Left renal cortex interstitium (tissue), 4 donors: ENCODE results near the gene CDH22. TPM values are rescaled to one million over a fixed set of nuclear protein-coding genes. Genes with fewer than 3 reads are reported as not detected.
A peak's percentile ranks its signal among the peaks of the same experiment; 100 is the strongest.

Experiments used
- DNase-seq, 4 donors: peaks; one replicate each; pipeline ENCODE4 v3.0.0-alpha.2; 2013; ENCODE audit warnings: low read depth in 4 of 4, low spot score in 2 of 4, missing footprints in 1 of 4
- polyA plus RNA-seq, 4 donors: library from polyadenylated mRNA; unstranded; fragments of 120-200 nt; gene quantifications; one replicate each; pipeline ENCODE4 v1.2.1, GENCODE V29; 2013; ENCODE audit not compliant: insufficient read length in 4 of 4

Gene CDH22
- polyA plus RNA-seq, 4 donors = 0.05 TPM; not detected in 2

DNA sequence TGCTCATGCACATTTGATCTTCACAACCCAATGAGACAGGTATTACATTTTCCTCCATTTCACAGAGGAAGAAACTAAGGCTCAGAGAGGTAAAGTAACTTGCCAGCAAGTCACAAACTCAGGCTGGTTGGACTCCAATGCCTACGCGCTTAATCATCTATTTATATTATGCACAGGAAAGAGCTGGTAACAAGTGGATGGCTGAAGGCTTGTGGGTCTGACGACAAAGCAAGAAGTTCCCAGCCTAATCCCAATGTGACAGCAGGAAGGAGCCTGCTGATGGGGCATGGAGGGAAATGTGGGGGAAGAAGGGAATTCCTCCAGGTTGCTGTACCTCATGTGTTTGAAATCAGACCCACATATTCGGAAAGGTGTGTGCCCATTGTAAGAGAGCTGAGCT, 3.9 kb downstream of the CDH22 start:
- no peak for DNase-seq

DNA sequence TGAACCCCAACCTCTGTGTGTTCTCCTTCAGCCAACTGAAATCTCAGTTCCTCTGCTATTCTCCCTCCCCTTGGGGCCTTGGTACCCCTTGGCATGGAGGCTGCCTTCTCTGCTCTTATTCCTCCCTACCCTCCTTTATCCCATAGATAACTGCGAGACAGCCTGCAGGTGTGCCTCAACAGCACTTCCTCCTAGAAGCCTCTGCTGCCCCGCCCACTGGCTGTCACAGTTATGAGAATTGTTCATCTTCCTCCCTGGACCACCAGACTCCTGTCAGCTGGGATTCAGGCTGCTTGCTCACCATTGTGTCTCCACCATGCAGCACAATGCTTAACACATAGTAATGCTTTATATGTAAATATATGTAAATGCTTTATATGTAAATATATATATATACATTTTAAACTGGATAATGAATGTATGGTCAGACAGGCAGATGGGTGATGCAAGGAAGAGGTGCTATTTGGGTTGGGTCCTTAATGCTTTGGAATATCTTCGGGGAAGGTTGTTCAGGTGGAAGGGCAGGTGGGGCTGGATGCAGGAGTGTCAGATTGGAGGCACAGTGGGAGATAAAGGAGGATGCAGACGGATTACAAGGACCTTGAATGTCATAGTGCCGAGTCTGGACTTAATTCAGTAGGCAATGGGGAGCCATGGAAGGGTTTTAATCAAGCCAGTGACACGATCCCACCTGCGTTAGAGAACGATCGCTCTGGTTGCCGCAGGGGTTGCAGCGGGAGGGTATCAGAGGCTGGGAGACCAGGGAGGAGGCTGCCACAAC, 4.9 kb downstream of the CDH22 start:
- DNase-seq = no peak

DNA sequence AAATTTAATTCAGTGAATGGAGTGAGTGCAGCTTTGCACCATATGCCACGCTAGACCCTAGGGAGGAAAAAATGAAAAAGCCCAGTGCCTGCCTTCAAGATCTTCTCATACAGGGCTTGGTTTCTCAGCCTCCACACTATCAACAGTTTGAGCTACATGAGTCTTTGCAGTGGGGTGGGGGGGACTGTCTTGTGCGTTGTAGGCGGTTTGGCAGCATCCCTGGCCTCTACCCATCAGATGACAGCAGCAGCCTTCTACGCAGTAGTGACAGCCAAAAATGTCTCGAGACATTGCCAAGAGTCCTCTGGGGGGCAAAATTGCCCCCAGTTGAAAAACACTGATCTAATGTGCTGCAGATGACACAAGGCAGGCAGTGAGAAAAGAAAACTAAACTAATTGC, 6.2 kb downstream of the CDH22 start:
- no peak for DNase-seq

DNA sequence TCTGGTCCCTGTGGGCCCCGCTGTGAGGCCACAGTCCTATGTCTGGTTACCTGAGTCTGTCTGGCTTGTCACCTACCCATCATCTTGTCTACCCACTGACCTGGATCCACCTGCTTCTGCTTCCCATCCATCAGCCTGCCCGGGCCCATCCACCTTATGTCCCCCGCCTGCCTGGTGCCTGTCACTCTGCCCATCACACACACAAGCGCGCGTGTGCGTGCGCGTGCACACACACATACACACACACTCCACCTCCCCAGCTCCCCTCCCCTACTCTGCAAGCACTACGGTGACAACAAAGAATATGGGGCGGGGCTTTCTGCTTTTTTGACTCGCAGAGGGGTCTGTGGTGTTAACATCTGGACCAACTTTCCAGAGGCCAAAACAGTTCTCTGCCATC, 8.0 kb downstream of the CDH22 start:
- DNase-seq = no peak

DNA sequence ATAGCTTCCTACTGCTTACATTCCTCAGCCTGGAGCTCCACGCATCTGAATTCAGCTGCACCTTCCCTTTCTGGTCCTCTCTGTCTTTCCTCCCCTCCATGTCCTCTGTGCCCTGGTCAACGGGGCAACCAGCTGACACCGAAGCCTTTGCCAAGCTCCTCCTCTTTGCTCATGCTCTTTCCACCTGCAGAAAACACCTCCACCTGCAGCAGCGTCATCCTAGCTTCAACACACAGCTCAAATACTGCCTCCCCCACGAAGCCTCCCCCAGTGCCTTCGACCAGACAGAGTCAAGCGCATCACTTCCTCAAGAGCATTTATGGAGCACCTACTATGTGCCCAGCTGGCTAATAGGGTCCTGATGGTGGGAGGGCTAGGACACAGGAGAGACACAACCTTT, 9.2 kb downstream of the CDH22 start:
- DNase-seq = no peak

DNA sequence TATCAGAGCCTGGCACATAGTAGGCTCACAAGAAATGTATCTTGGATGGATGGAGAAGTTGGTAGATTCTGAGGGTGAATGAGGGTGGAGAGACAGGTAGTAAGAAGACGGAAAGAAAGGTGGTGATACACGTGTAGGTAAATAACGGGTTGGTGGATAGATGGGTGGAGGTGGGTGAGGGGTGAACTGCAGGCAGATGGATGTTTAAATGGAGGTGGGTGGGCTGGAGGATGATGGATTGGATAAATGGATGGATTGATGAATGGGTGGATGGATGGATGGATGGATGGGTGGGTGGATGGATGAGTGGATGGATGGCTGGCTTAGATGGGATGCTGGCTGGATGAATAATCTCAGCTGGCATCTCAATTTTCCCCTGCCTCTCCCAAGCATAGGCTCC, 9.9 kb downstream of the CDH22 start:
- no peak for DNase-seq

DNA sequence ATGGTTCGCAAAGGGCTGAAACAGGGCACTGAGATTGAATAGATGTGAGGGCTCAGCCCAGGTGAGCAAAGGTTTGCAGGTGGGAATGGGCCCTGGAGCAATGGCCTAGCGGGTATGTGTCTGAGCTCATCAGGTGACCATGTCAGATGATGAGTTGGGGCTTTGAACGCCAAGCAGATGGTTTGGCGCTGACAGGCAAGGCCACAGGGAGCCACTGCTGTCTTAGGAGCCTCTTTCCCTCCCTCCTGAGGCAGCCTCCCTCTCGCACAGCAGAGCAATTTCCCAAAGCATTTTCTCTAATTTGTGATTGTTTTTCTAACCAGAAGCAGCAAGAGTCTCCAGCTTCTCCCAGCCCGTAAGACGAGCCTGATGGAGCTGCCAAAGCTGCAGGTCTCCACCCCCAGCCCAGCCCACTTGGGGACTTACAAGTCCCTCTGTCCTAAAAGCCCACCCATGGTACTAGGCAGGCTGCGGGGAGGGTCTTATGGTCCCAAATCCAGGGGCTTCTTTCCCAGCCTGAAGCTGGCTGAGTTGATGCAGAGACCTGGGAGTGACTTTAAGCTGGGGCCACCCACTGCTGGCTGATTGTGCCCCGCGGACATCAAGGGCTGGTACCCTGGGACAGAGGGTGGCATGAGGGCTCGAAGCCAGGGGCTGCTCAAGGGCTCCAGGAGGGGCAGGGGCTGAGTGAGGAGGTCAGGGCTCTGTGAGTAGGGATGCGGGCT, 11.6 kb downstream of the CDH22 start:
- DNase-seq = no peak

DNA sequence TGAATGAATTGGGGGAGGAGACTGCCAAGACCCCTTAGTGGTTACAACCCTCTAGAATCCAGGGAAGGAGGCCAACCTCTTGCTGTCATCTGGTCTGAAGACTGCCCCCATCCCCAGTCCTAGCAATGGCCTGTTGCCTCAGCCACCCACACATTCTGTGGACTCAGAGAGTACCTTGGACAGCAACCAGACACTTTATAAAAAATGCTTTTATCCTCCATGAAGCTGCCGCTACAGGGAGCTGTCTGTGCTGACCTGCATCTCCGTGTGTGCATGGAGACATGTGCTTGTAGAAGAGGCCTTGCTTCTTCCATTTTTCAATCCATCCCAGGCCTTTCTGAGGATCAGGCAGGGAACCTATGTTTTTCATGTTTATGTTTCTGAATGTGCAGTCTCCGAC, 15.2 kb downstream of the CDH22 start:
- DNase-seq = peak in 2 of 4 donors; percentile 58 to 78

DNA sequence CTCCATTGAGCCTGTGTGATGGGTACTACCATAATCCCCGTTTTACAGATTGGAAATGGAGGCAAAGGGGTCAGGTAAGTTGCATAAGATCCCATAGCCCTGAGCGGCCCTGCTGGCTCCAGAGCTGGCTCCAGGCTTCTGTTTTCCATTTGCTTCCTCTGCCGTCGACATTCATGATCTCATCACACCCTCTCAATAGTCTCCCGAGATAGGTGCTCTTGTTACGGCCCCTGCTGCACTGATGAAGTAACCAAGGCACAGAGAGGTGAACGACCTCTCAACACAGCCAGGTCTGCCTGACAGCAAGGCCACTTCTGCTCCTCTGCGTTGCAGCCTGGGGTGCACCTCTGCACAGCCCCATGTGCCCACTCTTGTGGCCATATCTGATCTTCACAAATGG, 16.9 kb downstream of the CDH22 start:
- DNase-seq = no peak

DNA sequence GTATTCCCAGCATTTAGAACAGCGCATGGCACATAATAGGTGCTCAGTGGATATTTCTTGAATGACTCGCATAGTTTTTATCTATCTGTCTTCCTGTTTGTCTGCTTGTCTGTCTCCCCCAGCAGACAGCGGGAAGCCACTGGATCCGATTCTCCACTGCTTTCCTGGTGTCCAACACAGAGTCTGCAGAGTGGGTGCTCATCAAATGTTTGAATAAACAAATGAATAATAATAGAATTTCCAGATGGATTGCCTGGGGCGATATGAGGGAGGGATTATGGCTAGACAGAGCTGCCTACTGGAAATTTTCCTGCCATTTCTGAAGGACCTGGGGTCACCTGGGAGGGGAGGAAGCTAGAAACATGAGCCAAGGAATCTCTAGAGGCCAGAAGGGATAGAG, 18.9 kb downstream of the CDH22 start:
- no peak for DNase-seq

DNA sequence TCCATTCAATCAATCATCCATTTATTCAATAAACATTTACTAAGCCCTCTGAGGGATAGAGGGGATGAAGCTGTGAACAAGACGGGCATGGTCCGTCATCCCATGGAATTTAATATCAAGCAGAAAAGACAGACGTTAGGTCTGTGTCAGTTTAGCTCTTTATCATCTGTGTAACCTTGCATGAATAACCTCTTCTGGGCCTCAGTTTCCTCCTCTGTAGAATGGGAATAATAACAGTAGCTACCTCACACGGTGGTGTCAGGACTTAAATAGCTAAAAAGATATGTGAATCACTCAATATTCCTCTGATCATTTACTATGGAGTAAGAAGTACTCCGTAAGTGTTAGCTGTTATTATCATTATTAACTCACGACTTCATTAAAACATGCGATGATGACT, 21.3 kb downstream of the CDH22 start:
- DNase-seq = no peak

DNA sequence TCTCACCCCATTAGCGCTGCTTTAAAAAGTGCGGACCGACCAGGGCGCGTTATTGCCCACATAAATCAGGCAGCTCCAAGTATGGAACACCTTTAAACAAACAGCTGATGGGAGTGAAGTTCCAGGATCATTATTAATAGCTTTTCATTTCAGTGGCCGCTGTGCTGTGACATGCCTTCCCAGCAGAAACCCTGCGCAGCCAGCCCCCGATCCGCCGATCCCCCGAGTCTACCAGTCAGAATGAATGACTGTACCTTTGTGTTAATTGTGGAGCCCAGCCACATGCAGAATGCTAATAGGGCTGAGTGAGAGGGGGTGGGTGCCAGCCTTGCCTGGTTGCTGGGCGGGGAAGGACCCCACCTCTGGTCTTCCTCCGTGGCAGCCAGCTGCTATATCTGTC, 21.9 kb downstream of the CDH22 start:
- DNase-seq = no peak

DNA sequence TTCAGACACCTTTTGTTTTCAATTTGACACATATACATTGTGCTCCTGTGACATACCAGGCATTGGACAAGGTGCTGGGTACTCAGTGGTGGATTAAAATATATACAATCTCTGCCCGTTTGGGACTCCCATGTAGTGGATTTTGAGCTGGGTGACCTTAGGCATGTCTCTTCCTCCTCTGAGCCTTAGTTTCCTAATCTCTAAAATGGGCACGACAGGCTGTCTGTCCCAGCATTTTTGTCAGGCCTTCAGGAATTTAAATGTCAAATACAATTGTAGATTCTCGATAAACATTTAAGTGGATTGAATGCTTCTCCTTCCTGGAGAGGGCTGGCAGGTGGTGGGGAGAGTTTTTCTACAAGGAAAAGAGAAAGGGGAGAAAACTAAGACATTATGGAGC, 22.6 kb downstream of the CDH22 start:
- DNase-seq = no peak

DNA sequence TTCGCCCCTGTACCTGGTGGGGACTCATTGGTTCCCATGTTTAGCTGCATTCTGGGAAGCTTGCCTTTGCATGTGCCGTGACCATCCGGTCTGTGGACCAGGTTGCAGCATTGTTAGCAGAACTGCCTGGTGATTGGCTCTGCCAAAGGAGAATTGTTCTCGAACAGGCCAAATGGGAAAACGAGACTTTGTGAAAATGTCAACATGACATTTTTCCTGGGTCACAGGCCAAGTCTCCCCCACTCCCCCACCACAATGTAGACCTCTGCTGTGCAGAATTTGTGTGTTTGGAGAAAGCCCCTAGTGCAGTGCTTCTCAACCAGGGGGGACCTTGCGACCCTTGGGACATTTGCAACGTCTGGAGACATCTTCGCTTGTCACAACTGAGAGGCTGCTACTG, 23.2 kb downstream of the CDH22 start:
- no peak for DNase-seq

DNA sequence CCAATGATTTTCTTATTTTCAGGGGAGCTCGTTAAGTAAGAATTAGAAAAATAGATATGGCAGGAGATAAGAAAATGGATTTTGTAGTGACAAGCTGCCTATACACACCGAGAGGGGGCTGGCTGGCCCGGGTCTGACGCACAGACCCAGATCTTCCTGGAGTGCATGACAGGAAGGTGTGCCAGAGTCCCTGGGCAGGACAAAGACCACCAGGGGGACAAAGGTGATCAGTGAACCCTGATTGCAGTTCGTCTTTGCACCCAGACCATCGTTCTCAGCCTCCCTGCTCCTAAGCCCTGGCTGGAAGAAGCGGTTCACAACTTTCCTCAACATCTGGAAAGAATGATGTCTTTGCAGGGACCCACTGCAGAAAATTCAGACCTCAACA, 24.3 kb downstream of the CDH22 start:
- no peak for DNase-seq

DNA sequence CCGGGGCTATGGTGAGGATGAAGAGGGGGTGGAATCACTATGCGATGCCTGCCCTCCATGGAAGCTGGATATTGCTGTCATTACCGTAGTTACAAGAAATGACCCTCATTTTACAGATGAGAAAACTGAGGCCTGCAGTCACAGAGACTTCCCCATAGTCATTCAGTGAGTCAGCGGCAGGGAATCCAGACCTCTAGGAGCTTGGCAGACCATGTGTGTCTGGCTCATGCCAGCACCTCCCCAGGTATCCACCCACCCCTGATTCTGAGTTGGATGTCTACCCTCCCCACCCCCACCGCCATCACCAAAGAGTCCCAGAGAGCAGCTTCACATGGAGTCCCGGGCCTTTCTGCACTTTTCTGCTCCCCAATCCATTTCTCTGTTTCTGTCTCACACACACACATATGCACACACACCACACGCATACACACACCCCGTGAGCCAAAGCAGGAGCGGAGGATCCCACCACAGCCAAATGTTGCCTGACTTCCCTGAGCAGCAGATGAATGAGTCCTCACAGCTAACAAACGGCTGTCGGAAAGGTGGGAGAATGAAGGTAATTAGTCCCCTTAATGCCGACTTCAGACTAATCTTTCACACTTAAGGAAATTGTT, 24.8 kb downstream of the CDH22 start:
- no peak for DNase-seq

DNA sequence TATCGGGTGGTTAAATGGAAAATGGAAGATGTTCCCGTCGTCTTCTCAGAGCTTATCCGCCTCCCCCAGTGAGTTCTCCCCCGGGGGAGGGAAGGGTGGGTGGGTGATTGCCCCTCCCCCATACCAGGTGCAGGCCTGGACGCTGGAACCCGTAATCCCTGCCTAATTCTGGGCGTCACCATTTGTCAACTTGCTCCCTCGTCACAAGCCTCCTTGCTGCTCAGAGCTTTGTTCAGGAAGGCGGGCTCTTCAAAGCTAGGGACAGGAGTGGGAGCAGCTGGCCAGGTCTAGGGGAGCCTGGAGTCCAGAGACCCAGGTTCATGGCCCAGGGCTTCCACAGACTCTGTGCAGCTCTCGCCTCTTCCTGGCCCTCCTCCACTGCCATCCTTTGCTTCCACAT, 25.6 kb downstream of the CDH22 start:
- no peak for DNase-seq

DNA sequence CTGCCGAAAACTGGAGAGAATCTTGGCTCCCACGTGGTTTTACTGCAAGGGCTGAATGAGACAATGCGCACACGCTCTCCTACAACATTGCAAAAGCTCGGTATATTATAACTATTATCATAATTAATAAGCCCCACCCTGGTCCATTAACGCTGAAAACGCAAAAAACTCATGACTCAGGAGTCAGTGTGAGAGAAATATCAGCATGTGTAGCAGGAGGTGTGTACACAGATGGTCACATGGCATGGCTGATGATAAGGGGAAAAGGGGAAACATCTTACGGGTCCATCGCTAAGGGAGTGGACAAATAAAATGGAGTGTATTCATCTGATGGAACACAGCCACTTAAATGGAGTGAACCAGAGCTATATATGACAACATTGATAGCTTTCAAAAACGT, 29.2 kb downstream of the CDH22 start:
- DNase-seq = no peak

DNA sequence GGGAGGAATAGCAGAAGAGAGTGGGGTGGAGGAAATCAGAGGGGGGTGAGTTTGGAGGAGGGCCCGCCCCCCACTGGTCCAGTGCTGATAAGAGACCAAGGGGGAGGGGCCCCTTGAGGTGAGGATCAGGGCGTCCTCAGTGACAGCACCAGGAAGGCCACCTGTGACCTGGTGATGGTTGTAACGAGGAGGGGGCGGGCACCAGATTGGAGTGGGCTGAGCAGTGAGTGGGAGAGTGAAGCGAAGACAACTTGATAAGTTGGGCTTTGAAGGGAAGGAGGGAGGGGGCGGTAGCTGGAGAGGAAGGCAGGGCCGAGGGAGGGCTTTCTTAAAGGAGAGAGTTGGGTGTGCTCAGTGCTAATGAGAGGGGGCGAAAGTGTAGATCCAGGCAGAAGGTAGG, 30.7 kb downstream of the CDH22 start:
- no peak for DNase-seq

DNA sequence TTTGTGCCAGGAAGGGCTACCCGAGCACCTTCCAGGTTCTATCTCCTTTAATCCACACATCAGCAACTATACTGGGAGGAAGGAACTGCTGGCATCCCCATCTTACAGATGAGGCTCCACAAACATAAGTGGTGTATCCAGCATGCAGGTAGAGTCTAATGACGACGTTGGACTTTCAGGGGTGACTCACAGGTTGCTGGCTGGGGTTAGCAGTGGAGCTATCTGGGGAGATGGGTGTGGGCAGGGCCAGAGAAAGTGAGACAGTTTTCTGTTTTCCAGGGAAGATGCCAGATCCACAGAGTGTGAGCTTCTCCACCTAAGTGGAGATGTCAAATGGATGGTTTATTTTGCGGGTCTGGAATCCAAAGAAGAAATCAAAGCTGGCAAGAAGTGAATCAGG, 31.8 kb downstream of the CDH22 start:
- DNase-seq = no peak

DNA sequence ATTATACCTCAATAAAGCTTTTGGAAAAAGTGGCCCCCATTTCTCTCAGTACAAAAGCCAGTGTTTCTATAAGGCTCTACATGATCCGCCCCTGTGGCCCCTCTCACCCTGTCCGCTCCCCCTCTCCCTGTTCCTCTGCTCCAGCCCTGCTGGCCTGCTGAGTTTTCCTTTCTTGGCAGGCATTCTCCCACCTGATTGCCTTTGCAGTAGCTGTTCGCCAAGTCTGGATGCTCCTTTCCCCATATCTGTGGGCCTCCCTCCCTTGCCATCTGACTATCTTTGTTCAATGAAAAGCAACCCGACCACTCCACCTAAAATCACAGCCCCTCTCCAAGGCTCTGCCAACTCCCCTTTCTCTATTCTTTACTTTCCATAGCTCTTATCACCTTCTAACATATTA, 33.2 kb downstream of the CDH22 start:
- DNase-seq = no peak

DNA sequence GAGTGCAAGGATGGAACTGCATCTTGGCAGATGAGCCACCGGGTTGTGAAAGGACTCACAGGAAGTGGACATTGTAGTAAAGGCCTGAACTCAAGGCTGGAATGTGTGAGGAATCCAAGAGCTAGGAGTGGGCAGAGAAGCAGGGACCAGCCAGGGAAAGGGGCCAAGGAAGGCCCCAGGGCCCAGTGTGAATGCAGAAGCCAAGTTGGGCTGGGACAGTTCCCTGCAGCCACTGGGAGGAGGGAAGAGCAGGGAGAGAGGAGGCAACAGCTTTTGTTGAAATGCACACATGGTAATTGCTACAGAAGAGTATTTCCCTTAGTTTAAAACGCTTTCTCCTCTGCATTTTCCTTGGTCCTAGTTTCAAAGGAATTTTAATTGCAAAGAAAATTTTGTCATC, 34.6 kb downstream of the CDH22 start:
- DNase-seq = no peak
